NCI-H1105 treated with DMSO at 0.1 percent for 48 hours (cell line): ENCODE data around the gene CDC37L1.
A peak's percentile ranks its signal among the peaks of the same experiment; 100 is the strongest.

Source experiments
- DNase-seq: peaks from one replicate; lab custom pipeline; 2025; lab: John Stamatoyannopoulos, UW

The CDC37L1 gene

DNA sequence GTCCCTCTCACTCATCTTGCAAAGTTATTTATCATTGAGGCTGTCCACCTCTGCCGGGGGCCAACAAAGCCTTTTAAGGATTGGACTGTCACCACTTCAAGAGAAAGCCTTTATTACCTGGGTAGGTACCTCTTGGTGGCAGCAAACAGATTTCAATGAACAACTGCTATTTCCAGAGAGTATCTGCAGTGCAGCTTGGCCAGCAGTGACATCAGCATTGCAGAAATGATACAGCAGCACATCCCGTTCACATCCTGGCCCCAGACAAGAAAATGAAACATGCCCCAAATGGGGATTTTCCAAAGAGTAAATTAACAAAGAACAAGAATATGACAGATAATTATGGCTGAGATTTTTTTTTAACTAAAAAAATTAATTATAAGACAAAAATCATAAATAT lies 10.8 kb upstream of the CDC37L1 start:
- no peak for DNase-seq

DNA sequence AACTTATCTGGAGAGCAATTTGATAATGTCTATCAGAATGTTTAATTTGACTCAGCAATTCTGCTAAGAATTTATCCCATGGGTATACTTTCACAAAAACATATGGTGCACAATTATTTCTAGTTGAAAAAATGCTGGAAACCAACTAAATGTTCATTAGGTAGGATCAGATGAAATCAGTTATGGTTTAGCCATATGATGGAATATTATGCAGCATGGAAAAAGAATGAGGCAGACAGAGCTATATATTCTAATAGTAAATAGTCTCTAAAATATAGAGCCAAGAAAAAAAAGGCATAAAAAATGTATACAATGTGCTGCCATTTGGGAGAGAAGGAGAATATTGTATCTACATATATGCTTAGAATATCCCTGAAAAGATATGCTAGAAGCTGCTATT lies 9.5 kb upstream of the CDC37L1 start:
- no peak for DNase-seq

DNA sequence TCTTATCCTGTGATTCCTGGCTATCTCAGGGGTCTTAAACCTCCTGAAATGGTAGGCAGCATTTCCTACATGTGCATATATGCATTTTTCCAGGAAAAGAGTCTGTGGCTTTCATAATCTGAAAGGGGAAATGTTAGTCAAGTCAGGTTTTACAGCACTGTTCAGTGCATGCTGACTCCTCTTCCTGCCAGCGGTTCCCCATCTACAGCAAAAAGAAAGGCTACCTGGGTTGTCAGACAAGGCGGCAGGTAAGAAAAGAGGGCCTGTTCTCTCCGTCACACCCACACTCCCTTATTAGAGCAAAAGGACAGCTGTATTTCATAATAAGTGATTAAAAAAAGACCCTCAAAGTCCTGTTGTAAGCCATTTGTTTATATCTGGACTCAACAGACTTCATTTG lies 8.8 kb upstream of the CDC37L1 start:
- no peak for DNase-seq

DNA sequence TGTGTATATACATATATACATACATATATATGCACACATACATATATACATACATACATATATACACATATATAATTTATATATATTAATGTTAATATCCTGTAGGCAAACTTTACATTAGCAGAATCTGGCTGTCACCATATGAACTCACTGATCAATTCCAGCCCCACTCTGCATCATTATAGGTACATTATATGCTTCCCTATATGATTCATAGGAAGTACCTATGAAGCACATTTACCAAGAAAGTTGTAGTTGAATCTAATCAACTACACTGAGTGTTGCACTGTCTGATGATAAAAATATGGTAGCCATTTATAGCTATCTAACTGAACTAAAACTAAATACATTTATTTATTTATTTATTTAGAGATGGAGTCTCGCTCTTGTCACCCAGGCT lies 7.6 kb upstream of the CDC37L1 start:
- no peak for DNase-seq

DNA sequence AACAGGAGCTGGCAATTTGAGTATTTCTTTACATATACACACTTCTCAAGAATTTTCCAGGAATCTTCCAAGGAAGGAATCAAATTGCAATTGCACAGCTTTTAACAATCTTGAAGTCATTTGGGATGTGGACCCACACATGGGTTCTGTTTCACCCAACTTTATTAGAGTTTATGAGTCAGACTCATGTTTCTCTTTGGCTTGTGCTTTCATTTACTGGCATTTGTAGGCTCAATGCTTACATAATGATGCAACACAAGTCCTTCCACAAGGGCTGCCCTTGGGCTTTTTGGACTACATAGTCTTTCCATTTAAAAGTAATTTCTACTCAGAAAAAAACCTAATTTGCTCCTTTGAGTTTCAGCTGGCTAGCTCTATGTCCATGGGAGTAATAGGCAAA lies 4.6 kb upstream of the CDC37L1 start:
- DNase-seq, result no peak

DNA sequence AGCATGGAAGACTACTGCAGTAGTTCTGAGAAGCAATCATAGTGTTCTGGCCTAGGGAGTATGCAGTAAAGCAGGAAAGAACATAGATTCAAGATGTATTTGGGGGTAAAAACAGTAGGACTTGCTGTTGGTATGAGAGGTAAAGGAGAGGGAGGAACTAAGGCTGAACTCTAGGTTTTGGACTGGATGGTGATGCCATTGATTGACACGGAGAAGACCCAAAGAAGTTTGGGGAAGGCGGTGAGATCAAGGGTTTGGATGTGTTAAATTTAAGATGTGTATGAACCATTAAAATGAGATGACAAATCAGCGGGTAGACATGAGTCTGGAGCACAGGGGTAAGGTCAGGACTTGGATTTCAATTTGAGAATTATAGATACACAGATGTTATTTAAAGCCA lies 2.0 kb upstream of the CDC37L1 start:
- no peak for DNase-seq

DNA sequence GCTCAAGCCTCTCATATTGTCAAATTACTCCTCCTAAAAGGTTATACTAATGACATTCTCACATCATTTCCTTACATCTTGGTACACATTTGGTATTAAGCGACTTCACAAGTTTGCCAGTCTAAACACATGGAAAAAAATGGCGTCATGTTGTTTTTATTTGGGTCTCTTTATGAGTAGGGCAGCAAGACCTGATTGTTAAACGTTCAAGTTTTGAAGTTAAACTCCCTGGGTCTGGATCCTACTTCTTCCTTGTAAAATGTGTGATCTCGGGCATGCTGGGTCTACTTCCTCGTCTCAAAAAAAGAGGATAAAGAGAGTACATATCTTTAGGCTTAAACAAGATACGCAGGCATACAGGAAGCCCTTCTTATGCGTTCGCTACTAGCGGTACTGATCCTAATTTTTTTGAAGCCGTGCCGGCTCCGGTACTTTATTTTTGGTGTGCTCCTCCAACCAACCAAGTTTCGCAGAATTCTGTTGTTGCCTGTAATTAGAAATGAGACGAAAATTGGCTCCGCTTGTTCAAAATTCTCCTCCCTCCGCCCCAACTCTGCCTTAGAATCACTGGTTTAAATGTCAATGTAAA lies 596 bp upstream of the CDC37L1 start:
- peak; percentile 61 for DNase-seq

DNA sequence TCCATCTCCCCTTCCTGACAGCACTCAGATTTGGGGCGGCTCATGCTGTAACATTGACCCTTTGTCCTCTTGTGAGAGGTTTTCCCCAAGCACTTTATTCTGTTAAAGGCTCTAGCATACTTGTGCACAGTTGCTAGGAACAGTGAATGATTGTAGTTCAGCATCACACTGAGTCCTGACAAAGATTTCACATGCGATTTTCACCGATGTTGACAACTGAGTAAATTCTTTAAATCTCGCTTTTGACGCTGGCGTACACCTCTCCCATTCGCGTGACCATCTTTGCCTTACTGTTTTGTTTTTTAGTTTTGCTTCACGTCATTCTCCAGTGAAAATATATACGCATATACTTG lies 780 bp downstream of the CDC37L1 start:
- DNase-seq, result no peak

DNA sequence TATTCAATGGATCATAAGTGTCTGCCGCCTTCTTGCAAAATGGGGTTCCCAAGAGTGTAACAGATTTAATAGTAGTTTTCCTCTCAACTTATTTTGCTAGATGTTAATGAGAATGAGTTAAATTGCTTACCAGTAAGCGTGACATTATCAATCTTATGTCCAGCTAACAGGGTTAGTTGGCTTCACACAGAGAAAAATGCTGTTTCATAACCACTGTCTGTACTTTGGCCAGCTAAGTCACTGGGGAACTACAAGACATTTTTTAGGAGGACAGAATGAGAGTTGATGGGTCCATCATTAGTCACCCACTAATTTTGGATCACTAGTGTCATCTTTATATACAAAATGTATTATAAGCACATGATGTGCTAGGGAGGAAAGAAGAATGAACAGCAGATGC lies 1.4 kb downstream of the CDC37L1 start:
- no peak for DNase-seq

DNA sequence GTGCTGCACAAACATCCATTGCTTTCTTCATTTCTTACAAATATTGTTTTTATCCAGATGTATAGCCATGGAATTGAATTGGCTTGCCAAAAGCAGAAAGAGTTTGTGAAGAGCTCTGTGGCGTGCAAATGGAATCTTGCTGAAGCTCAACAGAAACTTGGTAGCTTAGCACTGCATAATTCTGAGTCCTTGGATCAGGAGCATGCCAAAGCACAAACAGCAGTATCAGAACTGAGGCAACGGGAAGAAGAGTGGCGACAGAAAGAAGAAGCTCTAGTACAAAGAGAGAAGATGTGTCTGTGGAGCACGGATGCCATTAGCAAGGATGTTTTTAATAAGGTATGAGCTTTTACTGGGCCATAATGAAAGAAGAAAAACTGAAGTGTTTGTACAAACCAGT lies 5.5 kb downstream of the CDC37L1 start:
- no peak for DNase-seq

DNA sequence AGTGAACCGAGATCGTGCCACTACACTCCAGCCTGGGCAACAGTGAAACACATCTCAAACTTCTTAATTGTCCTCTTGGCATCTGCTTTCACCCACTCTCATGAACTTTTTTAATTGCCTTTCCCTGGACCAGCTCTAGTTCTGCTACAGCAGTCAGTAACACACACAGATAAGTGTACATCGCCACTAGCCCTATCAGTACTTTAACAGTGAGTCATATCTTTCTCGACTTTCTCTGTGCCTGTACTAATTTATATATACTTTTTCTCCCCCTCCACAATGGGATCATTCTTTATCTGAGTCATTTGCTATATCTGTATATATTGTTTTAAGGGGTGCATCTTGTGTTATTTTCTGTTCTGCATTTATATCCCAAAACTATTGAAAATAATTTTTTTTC lies 6.7 kb downstream of the CDC37L1 start:
- DNase-seq, result no peak

DNA sequence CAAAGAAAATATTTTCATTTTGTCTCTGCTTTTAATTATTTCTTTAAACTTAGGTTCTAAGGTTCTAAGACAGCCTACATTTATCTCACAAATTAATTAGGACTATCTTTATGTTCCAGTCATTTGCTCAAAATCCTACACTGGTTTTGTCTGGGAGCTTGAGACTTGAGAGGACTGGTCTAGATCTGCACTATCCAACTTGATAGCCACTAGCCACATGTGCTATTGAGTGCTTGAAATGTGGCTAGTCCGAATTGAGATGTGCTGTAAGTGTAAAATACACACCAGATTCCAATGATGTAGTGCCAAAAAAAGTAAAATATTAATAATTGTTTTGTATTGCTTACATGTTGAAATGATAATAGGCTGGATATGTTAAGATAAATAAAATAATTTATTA lies 7.2 kb downstream of the CDC37L1 start:
- no peak for DNase-seq

DNA sequence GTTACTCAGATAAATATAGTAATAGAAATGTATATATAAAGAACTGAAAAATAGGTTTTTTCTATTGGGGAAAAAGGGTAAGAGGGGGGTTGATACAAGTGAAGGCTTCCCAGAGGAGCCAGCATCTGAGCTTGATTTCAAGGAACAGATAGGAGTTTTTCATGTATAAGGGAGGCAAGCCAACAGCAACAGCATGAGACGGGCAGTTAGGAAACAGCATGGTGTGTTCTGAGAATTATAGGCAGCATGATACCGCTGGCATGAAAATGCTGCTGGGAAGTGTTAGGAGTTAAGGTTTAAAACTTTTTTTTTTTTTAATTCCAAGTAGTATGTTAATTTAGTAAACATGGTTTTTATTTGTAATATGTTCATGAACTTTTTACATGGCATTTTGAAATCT lies 9.7 kb downstream of the CDC37L1 start:
- DNase-seq, result no peak

DNA sequence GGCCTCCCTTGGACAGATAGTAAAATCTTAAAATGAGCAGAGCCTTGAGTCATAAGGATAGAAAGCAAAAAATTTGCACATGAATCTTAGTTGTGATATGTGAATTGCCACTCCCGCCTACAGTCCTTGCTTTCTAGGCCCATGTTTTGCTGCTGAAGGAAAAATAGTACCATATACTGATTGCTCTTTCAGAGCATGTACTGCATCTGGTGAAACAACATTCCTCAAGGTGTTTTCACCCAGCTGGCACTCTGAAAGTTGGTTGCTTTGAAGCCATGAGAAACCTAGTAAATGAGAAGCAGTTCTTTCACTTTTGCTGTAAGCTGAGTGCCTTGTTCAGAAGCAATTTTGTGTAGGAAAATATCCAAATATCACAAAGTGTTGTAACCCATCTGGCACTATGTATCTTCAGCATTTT lies 10.3 kb downstream of the CDC37L1 start:
- DNase-seq, result no peak

DNA sequence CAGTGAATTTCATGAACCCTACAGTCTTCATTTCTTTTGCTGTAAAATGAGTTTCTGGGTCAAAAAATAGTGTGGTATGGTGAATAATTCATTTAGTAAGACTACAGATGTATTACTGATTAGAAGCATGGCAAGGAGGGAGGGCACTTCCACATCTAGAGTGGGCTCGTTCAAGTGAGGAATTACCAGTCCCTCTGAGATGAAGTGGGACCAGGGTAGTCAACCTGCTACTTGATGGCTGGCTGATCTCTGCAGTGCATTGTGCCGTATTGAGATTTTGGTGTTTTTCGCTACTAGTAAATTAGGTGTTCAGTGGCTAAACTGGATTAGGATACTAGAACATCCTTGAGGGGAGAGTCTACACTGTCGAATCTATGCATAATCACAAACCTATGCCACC lies 10.8 kb downstream of the CDC37L1 start:
- DNase-seq, result no peak

DNA sequence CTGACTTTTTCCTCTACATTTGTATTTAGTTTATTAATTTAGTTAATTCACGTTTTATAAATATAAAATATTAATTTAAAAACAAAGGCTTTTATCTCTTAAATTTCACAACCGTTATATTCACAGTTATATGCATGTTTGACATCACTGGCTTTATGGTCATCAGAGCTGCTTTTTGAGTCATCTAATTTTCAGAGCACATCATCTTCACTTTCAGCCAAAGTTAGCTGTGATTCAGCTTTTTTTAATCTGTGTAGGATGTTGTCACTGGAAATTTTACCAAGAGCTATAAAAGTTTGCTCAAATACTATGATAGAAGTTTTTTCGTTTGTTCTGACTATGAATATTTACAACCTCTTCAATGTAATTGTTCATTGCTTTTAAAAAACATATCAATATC lies 12.4 kb downstream of the CDC37L1 start:
- no peak for DNase-seq

DNA sequence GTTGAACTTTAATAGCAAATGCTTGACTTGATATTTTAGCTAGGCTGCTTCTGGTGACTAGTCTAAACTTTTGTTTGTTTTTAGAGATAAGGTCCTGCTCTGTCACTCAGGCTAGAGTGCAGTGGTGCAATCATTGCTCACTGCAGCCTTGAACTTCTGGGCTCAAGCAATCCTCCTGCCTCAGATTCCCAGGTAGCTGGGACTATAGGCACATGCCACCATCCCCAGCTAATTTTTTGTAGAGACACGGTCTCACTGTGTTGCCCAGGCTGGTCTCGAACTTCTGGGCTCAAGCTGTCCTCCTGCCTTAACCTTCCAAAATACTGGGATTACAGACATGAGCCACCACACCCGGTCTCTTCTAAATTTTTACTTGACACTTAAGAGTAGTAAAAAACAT lies 20.7 kb downstream of the CDC37L1 start:
- no peak for DNase-seq

DNA sequence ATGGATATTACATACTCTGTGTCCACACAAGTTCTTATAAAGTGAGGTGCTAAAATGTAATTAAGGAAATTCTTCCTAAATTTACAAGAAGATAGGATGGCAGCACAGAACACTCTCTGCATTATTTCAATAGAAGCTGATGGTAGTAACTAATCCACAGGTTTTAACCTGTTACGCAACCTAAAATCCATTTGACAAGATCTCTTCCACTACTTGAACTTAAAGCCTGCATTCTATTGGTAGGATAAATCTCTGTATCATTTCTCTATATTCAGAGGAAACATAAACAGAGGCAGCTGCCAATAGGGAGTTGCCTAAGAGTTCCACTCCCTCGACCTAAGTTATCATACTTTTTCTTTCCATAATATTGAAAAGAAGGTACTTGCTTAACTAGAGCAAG lies 21.6 kb downstream of the CDC37L1 start:
- no peak for DNase-seq

DNA sequence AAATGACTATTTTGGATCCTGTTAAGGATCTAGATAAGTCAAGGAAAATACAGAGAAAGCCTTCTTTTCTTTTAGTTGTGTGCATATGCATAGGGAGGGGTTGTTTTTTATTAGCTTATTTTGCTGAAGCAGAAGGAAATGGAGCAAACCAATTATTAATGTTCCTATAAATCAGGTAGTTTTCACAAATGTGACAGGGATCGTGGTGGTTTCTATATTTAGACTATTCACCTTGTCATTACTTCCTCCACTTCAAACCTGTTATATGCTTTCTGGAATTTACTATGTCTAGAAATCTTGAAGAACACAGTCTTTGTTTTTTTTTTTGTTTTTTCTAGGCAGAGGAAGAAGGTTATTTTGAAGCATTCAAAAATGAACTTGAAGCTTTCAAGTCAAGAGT lies 22.2 kb downstream of the CDC37L1 start:
- no peak for DNase-seq

DNA sequence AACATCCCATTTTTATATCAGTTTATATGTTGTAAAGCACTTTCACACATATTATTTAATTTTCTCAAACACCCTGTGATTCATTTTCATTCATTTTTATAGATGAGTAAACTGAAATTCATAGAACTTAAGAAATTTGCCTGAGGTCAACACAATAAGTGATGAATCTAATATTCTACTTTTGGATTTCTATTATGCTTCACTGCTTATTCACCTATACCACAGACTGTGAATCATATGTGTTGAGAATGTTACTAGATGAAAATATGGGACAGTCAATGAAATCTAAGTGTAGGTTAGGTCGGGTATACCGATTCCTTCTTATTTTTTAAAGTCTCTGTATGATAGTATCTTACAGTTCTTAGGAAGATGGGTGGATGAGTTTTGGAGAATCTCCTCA lies 24.8 kb downstream of the CDC37L1 start:
- no peak for DNase-seq

DNA sequence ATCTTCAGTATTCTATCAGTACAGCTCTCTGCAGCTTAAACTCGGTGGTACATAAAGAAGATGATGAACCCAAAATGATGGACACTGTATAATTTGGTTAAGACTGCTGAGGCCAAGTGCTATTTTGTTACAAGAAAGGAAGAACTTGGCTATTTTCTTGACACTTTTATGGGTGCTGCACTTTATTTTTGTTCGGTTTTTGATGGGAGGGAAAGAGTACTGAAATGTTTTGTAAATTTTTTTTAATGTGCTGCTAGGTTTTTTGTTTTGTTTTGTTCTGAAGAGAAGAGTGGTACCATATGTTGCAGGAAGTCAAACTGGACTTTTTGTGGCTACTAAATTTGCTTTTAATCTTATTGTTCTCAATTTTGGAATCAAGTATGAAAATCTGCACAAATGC lies 26.7 kb downstream of the CDC37L1 start:
- DNase-seq, result no peak

DNA sequence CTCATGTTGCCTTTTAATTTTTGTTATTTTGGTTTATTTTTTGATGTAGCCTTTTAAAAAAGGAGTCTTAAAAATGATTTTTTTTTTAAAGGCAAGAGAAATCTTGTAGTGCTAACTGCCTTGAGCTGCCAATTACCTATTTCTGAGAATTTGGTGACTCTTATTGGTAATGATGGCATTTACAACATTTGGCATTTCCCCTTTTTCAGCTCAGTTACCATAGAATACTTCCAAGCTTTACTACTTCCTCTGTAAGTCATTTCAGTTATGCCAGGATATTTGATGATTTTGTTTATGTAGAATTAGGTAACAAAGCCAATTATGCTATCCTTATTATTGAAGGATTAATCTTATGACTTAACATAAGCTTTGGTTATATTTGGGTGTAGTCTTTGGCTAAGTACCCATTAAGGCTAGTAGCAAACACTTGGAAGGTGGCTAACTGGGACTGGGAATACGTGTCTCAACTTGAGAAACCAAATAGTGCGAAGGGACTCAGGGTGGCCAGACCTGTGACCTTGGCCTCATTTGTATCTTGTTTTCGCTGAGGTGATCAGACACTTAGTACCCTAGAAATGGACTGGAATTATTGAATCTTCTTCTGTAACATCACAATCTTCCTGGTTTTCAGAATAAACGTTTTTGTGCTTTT lies 27.7 kb downstream of the CDC37L1 start:
- no peak for DNase-seq

DNA sequence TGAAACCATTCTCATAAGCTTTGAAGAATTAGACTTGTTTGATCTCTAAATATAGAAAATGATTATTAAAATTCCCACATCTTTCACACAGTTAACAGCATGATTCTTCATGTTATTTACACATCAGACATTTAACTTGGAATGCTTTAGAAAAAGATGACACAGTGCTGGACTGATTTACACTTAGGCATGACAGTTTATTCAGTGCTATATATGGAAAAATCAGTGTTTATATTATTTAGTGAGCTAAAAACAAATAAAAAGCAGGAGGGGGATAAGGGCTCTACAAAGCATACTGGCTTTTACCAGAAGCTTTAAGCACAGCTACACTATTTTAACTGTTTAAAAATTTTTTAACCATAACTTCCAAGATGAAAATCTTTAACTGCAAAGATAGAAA lies 30.0 kb downstream of the CDC37L1 start:
- no peak for DNase-seq

DNA sequence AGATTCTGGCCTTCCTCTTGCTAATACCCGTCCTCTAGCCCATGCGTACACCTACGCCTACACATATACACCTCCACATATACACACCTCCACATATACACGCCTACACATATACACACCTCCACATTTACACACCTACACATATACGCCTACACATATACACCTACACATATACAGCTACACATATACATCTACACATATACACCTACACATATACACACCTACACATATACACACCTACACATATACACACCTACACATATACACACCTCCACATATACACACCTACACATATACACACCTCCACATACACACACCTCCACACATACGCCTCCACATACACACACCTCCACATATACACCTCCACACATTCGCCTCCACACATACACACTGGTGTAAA lies 34.5 kb downstream of the CDC37L1 start:
- DNase-seq, result no peak
